HEK293T (cell line): ENCODE results near the gene CXXC5.

Source experiments
- FOXK2 ChIP-seq: fragments of 450-650 bp; IDR thresholded peaks from 2 replicates; pipeline ENCODE4 v1.6.1; 2016; ENCODE audit warnings: mild to moderate bottlenecking
- FOXM1 ChIP-seq: fragments of 450-650 bp; IDR thresholded peaks from 2 replicates; pipeline ENCODE4 v1.6.1; 2017; ENCODE audit warnings: mild to moderate bottlenecking, borderline replicate concordance
- LEF1 ChIP-seq: fragments of 450-650 bp; IDR thresholded peaks from 2 replicates; pipeline ENCODE4 v1.6.1; 2017; ENCODE audit warnings: mild to moderate bottlenecking, borderline replicate concordance
- NFRKB ChIP-seq: fragments of 450-650 bp; IDR thresholded peaks from 2 replicates; pipeline ENCODE4 v1.6.1; 2016; ENCODE audit warnings: mild to moderate bottlenecking, moderate library complexity
- SP1 ChIP-seq: fragments of 450-650 bp; IDR thresholded peaks from 2 replicates; pipeline ENCODE4 v1.6.1; 2017
- SUZ12 ChIP-seq: fragments of 450-650 bp; IDR thresholded peaks from 2 replicates; pipeline ENCODE4 v1.6.1; 2016; ENCODE audit warnings: mild to moderate bottlenecking
- TARDBP ChIP-seq: fragments of 450-650 bp; IDR thresholded peaks from 2 replicates; pipeline ENCODE4 v1.6.1; 2016

GRCh38 chr5:139645430-139645871 lies 2.7 kb upstream of the CXXC5 start:
- TF ChIP-seq TARDBP (no peak), NFRKB (no peak), FOXK2 (no peak), FOXM1 (no peak), SP1 (no peak), LEF1 (no peak), SUZ12 (no peak)
